ENCODE measurements around the gene TSTD2. TPM values are rescaled to one million over a fixed set of nuclear protein-coding genes. Genes with fewer than 3 reads are reported as not detected.
A peak's percentile ranks its signal among the peaks of the same experiment; 100 is the strongest.

Gene TSTD2
- total and polyA plus RNA-seq, 10 donors = 8.1 to 31.0 (median 19.2) TPM

- intact Hi-C loops (cut with DNase I; ENCODE audit: low total_unique reads) = no loop called here
- H3K27me3 ChIP-seq (replicated peaks in 1 of 7) = no peaks in the 10 kb centered on the region
- DNase-seq = no peak
- H3K36me3 ChIP-seq = peaks cover 0 to 33% (median 13%) of the 10 kb centered on the region in 6 donors
- WGBS, 5 donors = 77 to 87% (median 84%) methylated on average over 3 of the region's 3 CpGs
- H3K9me3 ChIP-seq = no peaks in the 10 kb centered on the region
- TF ChIP-seq POLR2AphosphoS5 (IDR thresholded peaks at IDR 0.05) (no peak), CTCF (IDR thresholded peaks at IDR 0.05 in 8 of 11, conservative IDR thresholded peaks at IDR 0.05 in 3 of 11) (no peak), POLR2A (IDR thresholded peaks at IDR 0.05) (no peak)
- peaks cover 26 to 67% (median 49%) of the 10 kb centered on the region in 6 donors for H3K4me1 ChIP-seq
- H3K27ac ChIP-seq = no peak overlapping the region
- no peak overlapping the region for H3K4me3 ChIP-seq
These were observed 5.5 kb upstream of the TSTD2 start for GRCh38 chr9:97638666-97639065.

GRCh38 chr9:97636903-97637302 is 3.7 kb upstream of the TSTD2 start:
- TF ChIP-seq CTCF (IDR thresholded peaks at IDR 0.05 in 8 of 11, conservative IDR thresholded peaks at IDR 0.05 in 3 of 11) (no peak), POLR2A (IDR thresholded peaks at IDR 0.05) (no peak), POLR2AphosphoS5 (IDR thresholded peaks at IDR 0.05) (no peak)
- WGBS, 5 donors = 78 to 90% (median 83%) methylated on average over 3 of the region's 3 CpGs
- intact Hi-C loops (cut with DNase I; ENCODE audit: low total_unique reads) = no loop called here
- H3K9me3 ChIP-seq = no peaks in the 10 kb centered on the region
- H3K27me3 ChIP-seq (replicated peaks in 1 of 7) = no peaks in the 10 kb centered on the region
- peaks cover 29 to 76% (median 57%) of the 10 kb centered on the region in 6 donors for H3K4me1 ChIP-seq
- DNase-seq = no peak
- no peak overlapping the region for H3K4me3 ChIP-seq
- H3K36me3 ChIP-seq = peaks cover 0 to 16% (median 6%) of the 10 kb centered on the region in 6 donors
- no peak overlapping the region for H3K27ac ChIP-seq

- no peak for TF ChIP-seq CTCF (IDR thresholded peaks at IDR 0.05 in 8 of 11, conservative IDR thresholded peaks at IDR 0.05 in 3 of 11)
- no peak for TF ChIP-seq POLR2A (IDR thresholded peaks at IDR 0.05)
- no peak for TF ChIP-seq POLR2AphosphoS5 (IDR thresholded peaks at IDR 0.05)
- no peak for DNase-seq
- Histone ChIP-seq H3K27ac (no peak overlapping the region), H3K4me1 (peaks cover 35 to 85% (median 63%) of the 10 kb centered on the region in 6 donors), H3K36me3 (no peaks in the 10 kb centered on the region), H3K27me3 (replicated peaks in 1 of 7) (no peaks in the 10 kb centered on the region), H3K9me3 (no peaks in the 10 kb centered on the region), H3K4me3 (peak overlapping the region in 5 of 8 donors; percentile 84 to 93 (median 89))
- intact Hi-C loops (cut with DNase I; ENCODE audit: low total_unique reads) = no loop called here
- 73 to 82% (median 75%) methylated on average over 7 of the region's 7 CpGs for WGBS, 5 donors
These were observed 1.9 kb upstream of the TSTD2 start for GRCh38 chr9:97635026-97635425.

- DNase-seq = no peak
- no peak for TF ChIP-seq CTCF (IDR thresholded peaks at IDR 0.05 in 8 of 11, conservative IDR thresholded peaks at IDR 0.05 in 3 of 11)
- TF ChIP-seq POLR2A (IDR thresholded peaks at IDR 0.05) = no peak
- TF ChIP-seq POLR2AphosphoS5 (IDR thresholded peaks at IDR 0.05) = no peak
- intact Hi-C loops (cut with DNase I; ENCODE audit: low total_unique reads) = no loop called here
- Histone ChIP-seq H3K4me1 (peaks cover 35 to 77% (median 61%) of the 10 kb centered on the region in 6 donors), H3K27me3 (replicated peaks in 1 of 7) (no peaks in the 10 kb centered on the region), H3K9me3 (no peaks in the 10 kb centered on the region), H3K36me3 (no peaks in the 10 kb centered on the region), H3K4me3 (peak overlapping the region; percentile 62 to 98 (median 88)), H3K27ac (peak overlapping the region; percentile 93 to 99 (median 96))
- WGBS, 5 donors = 0 to 1% (median 0%) methylated on average over 19 to 43 of the region's 43 CpGs
These were observed 807 bp upstream of the TSTD2 start for GRCh38 chr9:97633859-97634490.
